Measurements from ENCODE around the gene MRPL52. TPM values are rescaled to one million over a fixed set of nuclear protein-coding genes. Genes with fewer than 3 reads are reported as not detected.

MRPL52 gene
- total and polyA plus RNA-seq, 2 of the 13 experiments (the other 11 are each of a cell fraction or from before 2014, with no cell fraction given) = 118 to 329 TPM

DNA sequence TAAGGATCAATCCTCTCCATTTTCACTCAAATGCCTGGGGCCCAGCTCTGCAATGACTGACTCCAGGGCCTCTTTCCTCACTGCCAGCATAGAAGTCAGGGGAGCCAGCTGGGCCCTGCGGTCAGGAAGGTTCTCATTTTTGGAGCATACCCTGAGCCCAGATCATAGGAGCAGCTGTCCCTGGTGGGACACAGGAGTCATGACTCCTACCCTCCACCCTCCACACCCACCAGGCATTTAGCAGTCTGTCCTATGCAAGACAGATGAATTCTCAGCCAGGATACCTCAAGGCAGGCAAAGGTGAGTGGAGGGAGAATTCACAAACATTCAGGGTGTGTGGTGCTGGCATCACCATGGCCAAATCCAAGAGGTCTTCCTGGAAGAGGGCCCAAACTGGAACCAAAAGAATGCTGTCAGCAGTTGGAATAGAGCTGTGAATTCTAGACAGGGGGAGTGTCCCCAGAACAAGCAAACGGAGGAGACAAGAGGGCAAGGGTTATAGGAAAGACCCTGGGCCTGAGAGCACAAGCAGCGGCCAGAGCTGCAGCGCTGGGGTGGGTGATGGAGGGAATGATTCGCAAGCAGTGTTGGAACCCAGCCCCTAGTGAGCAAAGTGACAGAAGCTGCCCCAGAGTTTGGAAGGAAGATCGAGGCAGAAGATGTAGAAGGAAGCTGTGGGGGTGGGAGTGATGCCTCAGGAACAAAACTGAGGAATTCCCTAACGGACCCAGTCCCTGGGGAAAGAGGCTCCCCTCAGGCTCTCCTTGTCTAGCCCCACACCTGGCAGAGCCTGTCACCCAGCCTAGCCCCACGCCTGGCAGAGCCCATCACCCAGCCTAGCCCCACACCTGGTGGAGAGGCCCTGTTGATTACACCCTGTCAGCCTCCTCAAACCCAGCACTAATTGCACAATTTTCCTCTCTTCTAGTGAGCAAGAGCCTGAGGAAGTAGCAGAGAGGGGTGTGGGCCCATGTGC is 48.9 kb downstream of the MRPL52 start:
- no peaks in the 10 kb centered on the region; the same call in 1 of the 2 replicates for H4K20me1 ChIP-seq (ENCODE audit: insufficient read depth, low read length)
- 63% methylated on average over 8 of the region's 8 CpGs for WGBS (ENCODE audit: low lambda C conversion rate)
- intact Hi-C loops (cut with micrococcal nuclease; ENCODE audit: unreplicated experiment) (no loop called here), in situ Hi-C loops (cut with HindIII; ENCODE audit: extremely low pct_ligation_motif_present, low pct_unique_long_range_greater_than_20kb) (no loop called here)
- FAIRE-seq (no peak), DNase-seq (ENCODE audit: low spot score) (no peak), ATAC-seq (no peak)
- no peak overlapping the region for H2AFZ ChIP-seq (ENCODE audit: low read length)
- ChIA-PET CTCF (ENCODE audit: low intra/inter-chr PET ratio, low total read pairs) (no interaction called here), POLR2A (interaction anchor here (1.2 to 1.3 kb wide), 2 partner anchors 217 to 289 kb away, joined by 3 read pairs; partner anchors contain the start of genes ACIN1 and C14orf119)
- peaks cover 14% of the 10 kb centered on the region in 2 experiments; a peak in 4 of 5 replicates for H3K36me3 ChIP-seq (replicated peaks in 1 of 2; ENCODE audit: control insufficient read depth in 1 of 2, insufficient read depth in 2 of 2, low read length in 2 of 2)
- TSS peak; percentile 16 for BruUV-seq (replicated peaks)
- H3K4me2 ChIP-seq (ENCODE audit: low read depth, low read length) = no peak overlapping the region
- peaks cover 17% of the 10 kb centered on the region for H3K4me1 ChIP-seq (ENCODE audit: insufficient read depth, low read length)
- H3K9me3 ChIP-seq (ENCODE audit: low read length) = no peaks in the 10 kb centered on the region
- H3K9ac ChIP-seq (ENCODE audit: insufficient read depth, low read depth, low read length) = no peak overlapping the region
- no peak overlapping the region for H3K4me3 ChIP-seq (replicated peaks in 1 of 3; ENCODE audit: insufficient read depth in 1 of 3, low read depth in 2 of 3, low read length in 3 of 3)
- H3K27me3 ChIP-seq (ENCODE audit: control insufficient read depth in 1 of 2, insufficient read depth in 2 of 2, low read length in 2 of 2) = peaks cover 4 to 18% of the 10 kb centered on the region in 2 experiments; a peak in 4 of 5 replicates
- no peak overlapping the region for H3K27ac ChIP-seq (ENCODE audit: extremely low read length, insufficient read depth, low read length)
- H3K79me2 ChIP-seq (ENCODE audit: insufficient read depth, low read length) = no peaks in the 10 kb centered on the region
- TF ChIP-seq SSRP1 (CRISPR knock-in tag; IDR thresholded peaks at IDR 0.05) (0 out of 2 replicates have a peak, but pooled peaks have one; percentile 43), CEBPB (IDR thresholded peaks at IDR 0.05; ENCODE audit: borderline replicate concordance, low read depth, low read length) (peak; percentile 48; the same call in 1 of the 2 replicates), ZBTB21 (CRISPR knock-in tag; IDR thresholded peaks at IDR 0.05) (peak; percentile 7; the same call in 1 of the 2 replicates), ZC3H4 (CRISPR knock-in tag; IDR thresholded peaks at IDR 0.05; ENCODE audit: borderline replicate concordance) (0 out of 2 replicates have a peak, but pooled peaks have one; percentile 16), DR1 (CRISPR knock-in tag; IDR thresholded peaks at IDR 0.05) (no peak), SALL2 (CRISPR knock-in tag; IDR thresholded peaks at IDR 0.05) (no peak), NFKB2 (CRISPR knock-in tag; IDR thresholded peaks at IDR 0.05; ENCODE audit: borderline replicate concordance) (0 out of 2 replicates have a peak, but pooled peaks have one; percentile 37), XBP1 (CRISPR knock-in tag; IDR thresholded peaks at IDR 0.05) (no peak), NR0B2 (CRISPR knock-in tag; IDR thresholded peaks at IDR 0.05) (peak; percentile 36; the same call in 1 of the 2 replicates), ZNF318 (CRISPR knock-in tag; IDR thresholded peaks at IDR 0.05) (no peak), AGO2 (optimal IDR thresholded peaks at IDR 0.05; ENCODE audit: low read depth, low read length) (peak; percentile 34), ZNF558 (CRISPR knock-in tag; IDR thresholded peaks at IDR 0.05; ENCODE audit: borderline replicate concordance) (0 out of 2 replicates have a peak, but pooled peaks have one; percentile 27), ZFP36 (IDR thresholded peaks at IDR 0.05; ENCODE audit: borderline replicate concordance, low read depth, low read length, partially characterized antibody) (peak; percentile 41), RBFOX2 (IDR thresholded peaks at IDR 0.05; ENCODE audit: low read depth, low read length) (0 out of 2 replicates have a peak, but pooled peaks have one; percentile 16)

Measured in HepG2 (cell line).